ENCODE measurements around the gene ATP2A3.
A peak's percentile ranks its signal among the peaks of the same experiment; 100 is the strongest.
"Not testable (repeated sequence)": the region's sequence is repeated elsewhere in the genome, so short reads cannot be mapped to it uniquely, and the experiment has no call there.

Gene ATP2A3
- 249 to 365 (median 304) reads per million in 4 donors for total RNA-seq

- peak; percentile 46 to 72 (median 49) for DNase-seq
Measured at GRCh38 chr17:3964203-3965117, at the start of gene ATP2A3. TSS of gene ATP2A3 (minus strand) at chr17:3964437. CDS start at chr17:3964291, 146 bp downstream.

DNA sequence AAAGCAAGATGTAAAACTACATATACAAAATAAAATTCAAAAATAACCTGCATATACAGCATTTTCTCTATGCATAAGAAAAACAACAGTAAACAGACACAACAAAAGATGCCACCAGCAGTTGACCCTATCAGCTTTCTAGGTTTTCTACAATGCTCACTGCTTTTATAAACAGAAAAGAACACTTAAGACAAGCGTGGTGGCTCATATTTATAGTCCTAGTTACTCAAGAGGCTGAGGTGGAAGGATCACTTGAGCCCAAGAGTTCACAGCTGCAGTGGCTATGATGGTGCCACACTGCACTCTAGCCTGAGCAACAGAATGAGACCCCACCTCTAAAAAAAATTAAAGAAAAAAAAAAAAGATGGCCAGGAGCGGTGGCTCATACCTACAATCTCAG, 46.5 kb upstream of the ATP2A3 start:
- DNase-seq: no peak

DNA sequence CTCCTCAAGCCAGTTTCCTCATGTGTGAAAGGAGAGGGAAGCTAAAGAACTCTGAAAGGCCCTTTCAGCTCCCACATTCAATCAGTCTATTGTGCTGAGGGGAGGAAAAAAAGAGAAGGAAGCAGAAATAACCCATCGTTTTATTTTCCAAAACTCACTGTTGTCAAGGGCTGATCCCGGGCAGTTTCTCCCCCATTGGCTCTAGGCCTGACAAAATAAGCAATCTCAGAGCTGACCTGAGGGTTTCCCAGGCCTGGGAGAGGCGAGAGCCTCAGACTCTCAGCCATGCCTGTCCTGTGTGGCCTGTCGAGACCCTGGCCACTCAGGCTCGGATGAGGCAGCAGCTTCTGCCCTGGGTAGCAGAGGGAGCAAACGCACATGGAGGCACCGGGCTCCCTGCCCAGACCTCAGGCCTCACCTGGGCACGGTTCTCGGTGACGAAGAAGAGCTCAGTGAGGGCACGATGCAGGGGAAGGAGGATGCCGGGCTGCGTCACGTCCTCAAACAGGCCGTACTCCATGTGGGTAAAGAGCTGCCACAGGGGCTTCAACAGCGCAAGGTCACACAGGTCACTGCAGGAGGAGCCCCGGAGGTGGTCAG, 45.0 kb upstream of the ATP2A3 start:
- DNase-seq: no peak

- no peak for DNase-seq
Measured at GRCh38 chr17:4008441-4009185, 44.4 kb upstream of the ATP2A3 start.

DNA sequence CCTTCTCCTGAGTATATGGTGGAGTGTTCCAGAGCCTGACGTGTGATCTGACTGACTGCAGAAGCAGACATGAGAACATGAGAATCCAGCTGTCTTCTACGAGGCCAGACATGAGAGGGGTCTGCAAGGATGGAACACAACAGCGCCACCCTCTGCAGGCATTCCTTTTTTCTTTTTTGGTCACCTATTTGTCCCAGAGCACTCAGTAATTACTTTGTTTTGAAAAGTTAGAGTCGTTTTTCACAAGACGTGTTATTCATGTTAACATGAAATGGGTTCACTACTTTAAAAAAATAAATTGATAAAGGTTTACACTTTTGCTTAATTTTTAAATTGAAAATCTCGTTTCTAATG, 43.8 kb upstream of the ATP2A3 start:
- no peak for DNase-seq

DNA sequence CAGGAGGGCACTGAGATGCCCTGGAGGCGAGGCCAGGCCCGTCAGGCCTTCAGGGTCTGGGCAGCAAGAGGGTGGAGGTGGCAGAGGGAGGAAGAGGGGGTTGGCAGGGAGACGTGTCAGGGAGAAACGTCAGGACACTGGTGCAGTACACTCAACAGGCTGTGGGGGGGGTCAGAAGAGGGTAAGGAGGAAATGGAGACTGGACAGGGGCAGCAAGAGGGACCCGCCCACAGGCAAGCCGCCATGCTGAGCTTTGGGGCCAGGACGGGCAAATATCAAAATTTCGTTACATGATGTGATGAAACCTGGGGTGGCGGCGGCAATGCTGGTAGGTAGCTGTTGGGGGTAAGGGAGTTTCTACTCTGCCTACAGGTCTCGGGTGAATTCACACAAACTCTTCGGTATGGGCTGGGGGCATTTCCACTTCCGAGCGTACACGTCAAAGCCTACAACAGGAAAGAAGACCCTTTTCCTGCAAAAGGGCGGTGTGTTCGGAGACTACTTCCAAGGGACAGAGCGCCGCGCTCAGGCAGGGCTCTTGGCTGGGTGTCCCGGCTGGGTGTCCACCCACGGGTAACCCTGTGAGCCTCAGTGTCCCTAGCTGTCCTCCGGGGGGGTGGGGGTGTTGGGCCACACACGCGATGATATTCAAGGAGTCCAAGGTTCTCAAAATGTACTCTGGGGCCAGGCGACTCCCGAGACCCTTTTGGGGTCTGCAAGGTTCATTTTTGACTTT, 43.3 kb upstream of the ATP2A3 start:
- DNase-seq: no peak

DNA sequence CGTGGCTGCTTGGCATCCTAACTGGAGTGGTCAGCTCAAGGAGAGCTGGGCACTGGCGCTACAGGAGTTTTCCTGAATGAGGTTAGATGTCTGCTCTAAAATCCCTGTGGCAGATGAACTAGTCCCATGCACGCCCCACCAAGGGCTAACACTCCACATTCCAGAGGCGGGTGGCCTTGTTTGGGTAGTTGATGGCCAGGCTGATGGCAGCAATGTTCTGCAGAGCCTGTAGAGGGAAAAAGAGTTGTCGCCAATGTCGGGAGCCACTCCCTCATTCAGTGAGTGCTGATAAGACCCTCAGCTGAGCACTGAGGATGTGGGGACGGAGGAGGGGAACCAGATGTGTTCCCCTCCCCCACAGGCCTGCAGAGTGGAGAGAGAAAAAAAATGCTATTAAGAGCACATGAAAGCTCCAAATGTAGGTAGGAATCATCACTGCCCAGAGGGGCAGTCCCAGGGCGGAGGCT, 42.5 kb upstream of the ATP2A3 start:
- no peak for DNase-seq

DNA sequence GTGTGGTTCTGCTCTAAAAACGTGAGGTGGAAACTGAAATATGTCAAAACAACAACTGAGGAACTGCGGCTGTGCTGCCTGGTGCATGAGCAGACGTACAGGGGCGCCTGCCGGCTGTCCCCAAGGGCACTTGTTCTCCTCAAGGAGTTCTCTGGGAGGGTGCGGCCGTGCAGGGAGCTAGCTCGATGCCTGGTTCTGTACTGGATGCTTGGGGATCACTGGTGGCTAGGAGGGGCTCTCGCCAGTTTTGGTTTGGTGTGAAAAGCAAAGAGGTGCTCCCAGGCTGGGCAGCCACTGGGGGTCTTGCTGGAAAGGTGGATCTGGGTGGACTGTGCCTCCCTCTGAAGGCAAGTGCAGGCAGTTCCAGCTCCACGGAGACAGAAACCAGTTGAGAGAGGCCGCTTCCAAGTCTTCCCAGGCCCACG, 41.9 kb upstream of the ATP2A3 start:
- DNase-seq: no peak

GRCh38 chr17:4005296-4006164, 41.3 kb upstream of the ATP2A3 start:
- no peak for DNase-seq

- peak in 4 of 5 donors; percentile 33 to 60 (median 44) for DNase-seq
Measured at GRCh38 chr17:4004517-4005295, 40.5 kb upstream of the ATP2A3 start.

- no peak for DNase-seq
Measured at GRCh38 chr17:4003501-4004421, 39.5 kb upstream of the ATP2A3 start.

GRCh38 chr17:4003131-4003500, 38.9 kb upstream of the ATP2A3 start:
- no peak for DNase-seq

- DNase-seq: no peak
Measured at GRCh38 chr17:4001048-4001590, 36.9 kb upstream of the ATP2A3 start.

GRCh38 chr17:3998436-3998835, 34.2 kb upstream of the ATP2A3 start:
- DNase-seq: no peak

- no peak for DNase-seq
Measured at GRCh38 chr17:3995067-3995466, 30.8 kb upstream of the ATP2A3 start.

DNA sequence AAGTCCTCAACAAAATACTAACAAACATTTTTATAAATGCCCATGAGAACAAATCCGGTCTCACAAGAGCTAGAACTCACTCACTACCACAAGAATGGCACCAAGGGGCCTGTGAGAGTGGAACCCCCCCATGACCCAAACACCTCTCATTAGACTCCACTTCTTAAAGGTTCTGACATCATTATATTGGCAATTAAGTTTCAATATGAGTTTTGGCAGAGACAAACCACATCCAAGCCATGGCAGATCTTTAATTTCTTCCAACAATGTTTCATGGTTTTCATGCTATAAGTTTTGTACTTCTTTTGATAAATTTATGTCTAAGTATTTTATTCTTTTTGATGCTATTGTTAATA, 30.0 kb upstream of the ATP2A3 start:
- DNase-seq: no peak

- DNase-seq: no peak
Measured at GRCh38 chr17:3993493-3994220, 29.4 kb upstream of the ATP2A3 start.

GRCh38 chr17:3992370-3992769, 28.1 kb upstream of the ATP2A3 start:
- DNase-seq: no peak

DNA sequence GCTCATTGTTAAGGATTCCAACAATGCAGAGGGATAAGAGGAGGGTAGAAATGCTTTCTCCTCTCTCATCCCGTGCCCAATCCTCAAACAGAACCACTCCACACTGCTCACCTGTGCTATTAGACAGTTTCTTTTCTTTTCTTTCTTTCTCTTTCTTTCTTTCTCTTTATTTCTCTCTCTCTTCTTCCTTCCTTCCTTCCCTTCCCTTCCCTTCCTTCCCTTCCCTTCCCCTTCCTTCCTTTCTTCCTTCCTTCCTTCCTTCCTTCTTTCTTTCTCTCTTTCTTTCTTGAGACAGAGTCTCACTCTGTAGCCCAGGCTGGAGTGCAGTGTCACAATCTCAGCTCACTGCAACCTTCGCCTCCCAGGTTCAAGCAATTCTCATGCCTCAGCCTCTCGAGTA, 27.5 kb upstream of the ATP2A3 start:
- DNase-seq: not testable (repeated sequence)
